Activated CD4-positive, alpha-beta T cell treated with anti-CD3 and anti-CD28 coated beads for 36 hours (primary cell): ENCODE results near the gene DPH7. TPM values are rescaled to one million over a fixed set of nuclear protein-coding genes. Genes with fewer than 3 reads are reported as not detected.
"Not testable (repeated sequence)": the region's sequence is repeated elsewhere in the genome, so short reads cannot be mapped to it uniquely, and the experiment has no call there.

Experiments used
- ATAC-seq: fragments of 200-7000 bp; cut with Tn5 transposase; one replicate; pipeline ENCODE4 v1.10.0; 2021; ENCODE audit warnings: mild to moderate bottlenecking, moderate library complexity
- CTCF ChIA-PET: fragments of 350-600 bp; sonication (Branson Sonifier 250); formaldehyde crosslinking; loops from one replicate; lab custom pipeline; 2021; ENCODE audit warnings: antibody characterized with exemption; lab: Charles Lee
- POLR2A ChIA-PET: fragments of 350-600 bp; sonication (Branson Sonifier 250); formaldehyde crosslinking; loops from one replicate; lab custom pipeline; 2021; ENCODE audit warnings: antibody characterized with exemption, inconsistent platforms; lab: Charles Lee
- DNase-seq: peaks from one replicate; pipeline ENCODE4 v3.0.0-alpha.2; 2020
- H3K27ac Mint-ChIP-seq: one replicate; pipeline ENCODE4 v1.8.0; 2021; ENCODE audit warnings: mixed read lengths
- H3K27me3 Mint-ChIP-seq: one replicate; pipeline ENCODE4 v1.8.0; 2021; ENCODE audit warnings: mixed read lengths
- H3K36me3 Mint-ChIP-seq: one replicate; pipeline ENCODE4 v1.8.0; 2021; ENCODE audit warnings: low read depth, mixed read lengths
- H3K4me1 Mint-ChIP-seq: one replicate; pipeline ENCODE4 v1.8.0; 2021; ENCODE audit warnings: mixed read lengths
- H3K4me3 Mint-ChIP-seq: one replicate; pipeline ENCODE4 v1.8.0; 2021; ENCODE audit warnings: mild to moderate bottlenecking, moderate library complexity, mixed read lengths
- H3K9me3 Mint-ChIP-seq: one replicate; pipeline ENCODE4 v1.8.0; 2021; ENCODE audit warnings: low read depth, mixed read lengths
- intact Hi-C, 2 experiments: fragments of 100-400 bp; cut with DNase I in 1 of 2; cut with micrococcal nuclease in 1 of 2; formaldehyde crosslinking; loops; one replicate each; pipeline versions ENCODE4 v1.14.2 to v1.15.1; 2022 to 2024; cut with DNase I, micrococcal nuclease
- total RNA-seq, 2 experiments: library from RNA; stranded (reverse); gene quantifications; one replicate each; pipeline ENCODE4 v1.2.3, GENCODE V29; 2021

Gene DPH7
- total RNA-seq, 2 experiments from 2014 or later = 23.5 to 29.1 TPM

GRCh38 chr9:137514691-137515337 lies 63.9 kb downstream of the DPH7 start:
- Mint-ChIP-seq H3K36me3 (no peaks in the 10 kb centered on the region), H3K27me3 (no peaks in the 10 kb centered on the region), H3K4me3 (no peak overlapping the region), H3K9me3 (no peaks in the 10 kb centered on the region), H3K27ac (no peak overlapping the region), H3K4me1 (no peaks in the 10 kb centered on the region)
- ATAC-seq = no peak
- no peak for DNase-seq
- intact Hi-C loops = no loop called here
- POLR2A ChIA-PET = no interaction called here
- CTCF ChIA-PET = no interaction called here

GRCh38 chr9:137513801-137514570 lies 64.7 kb downstream of the DPH7 start:
- H3K36me3 Mint-ChIP-seq, ATAC-seq, H3K4me1 Mint-ChIP-seq, DNase-seq, H3K4me3 Mint-ChIP-seq, H3K9me3 Mint-ChIP-seq, POLR2A ChIA-PET, CTCF ChIA-PET, H3K27me3 Mint-ChIP-seq, intact Hi-C loops, H3K27ac Mint-ChIP-seq: not testable (repeated sequence)

GRCh38 chr9:137513136-137513535 lies 65.6 kb downstream of the DPH7 start:
- H3K4me3 Mint-ChIP-seq, CTCF ChIA-PET, DNase-seq, H3K9me3 Mint-ChIP-seq, POLR2A ChIA-PET, intact Hi-C loops, H3K36me3 Mint-ChIP-seq, ATAC-seq, H3K27me3 Mint-ChIP-seq, H3K4me1 Mint-ChIP-seq, H3K27ac Mint-ChIP-seq: not testable (repeated sequence)

- CTCF ChIA-PET = no interaction called here
- no peak overlapping the region for H3K27ac Mint-ChIP-seq
- no peaks in the 10 kb centered on the region for H3K4me1 Mint-ChIP-seq
- intact Hi-C loops = no loop called here
- H3K4me3 Mint-ChIP-seq = no peak overlapping the region
- H3K9me3 Mint-ChIP-seq = no peaks in the 10 kb centered on the region
- no peaks in the 10 kb centered on the region for H3K27me3 Mint-ChIP-seq
- no peak for ATAC-seq
- no peaks in the 10 kb centered on the region for H3K36me3 Mint-ChIP-seq
- POLR2A ChIA-PET = no interaction called here
- DNase-seq = no peak
These were observed 66.8 kb downstream of the DPH7 start for GRCh38 chr9:137511758-137512463.

- not testable (repeated sequence) for H3K9me3 Mint-ChIP-seq
These were observed 67.6 kb downstream of the DPH7 start for GRCh38 chr9:137511126-137511525.

GRCh38 chr9:137509198-137509597 lies 69.5 kb downstream of the DPH7 start:
- H3K36me3 Mint-ChIP-seq = no peaks in the 10 kb centered on the region
- ChIA-PET CTCF (interaction anchor here (0.5 to 1.7 kb wide), 5 partner anchors 16 to 424 kb away, joined by 3 to 6 read pairs (median 5); no protein-coding TSS in a partner anchor), POLR2A (no interaction called here)
- H3K4me1 Mint-ChIP-seq = no peaks in the 10 kb centered on the region
- no peaks in the 10 kb centered on the region for H3K27me3 Mint-ChIP-seq
- no peak overlapping the region for H3K27ac Mint-ChIP-seq
- H3K9me3 Mint-ChIP-seq = no peaks in the 10 kb centered on the region
- DNase-seq = no peak
- no peak for ATAC-seq
- intact Hi-C loops = no loop called here
- no peak overlapping the region for H3K4me3 Mint-ChIP-seq

More at GRCh38 chr9:137511126-137511525, 67.6 kb downstream of the DPH7 start:
- H3K4me1 Mint-ChIP-seq, ATAC-seq, DNase-seq, H3K27me3 Mint-ChIP-seq, CTCF ChIA-PET, H3K4me3 Mint-ChIP-seq, intact Hi-C loops, H3K27ac Mint-ChIP-seq, H3K36me3 Mint-ChIP-seq, POLR2A ChIA-PET: not testable (repeated sequence)

- intact Hi-C loops = no loop called here
- Mint-ChIP-seq H3K9me3 (no peaks in the 10 kb centered on the region), H3K27me3 (no peaks in the 10 kb centered on the region), H3K4me3 (no peak overlapping the region), H3K4me1 (no peaks in the 10 kb centered on the region), H3K36me3 (no peaks in the 10 kb centered on the region), H3K27ac (no peak overlapping the region)
- POLR2A ChIA-PET = no interaction called here
- CTCF ChIA-PET = no interaction called here
- ATAC-seq = no peak
- no peak for DNase-seq
These were observed 72.0 kb downstream of the DPH7 start for GRCh38 chr9:137506702-137507171.

- H3K4me3 Mint-ChIP-seq = no peak overlapping the region
- ChIA-PET POLR2A (no interaction called here), CTCF (no interaction called here)
- H3K4me1 Mint-ChIP-seq = no peaks in the 10 kb centered on the region
- H3K27ac Mint-ChIP-seq = no peak overlapping the region
- ATAC-seq = no peak
- DNase-seq = no peak
- no peaks in the 10 kb centered on the region for H3K9me3 Mint-ChIP-seq
- no peaks in the 10 kb centered on the region for H3K27me3 Mint-ChIP-seq
- no peaks in the 10 kb centered on the region for H3K36me3 Mint-ChIP-seq
- intact Hi-C loops = no loop called here
These were observed 72.5 kb downstream of the DPH7 start for GRCh38 chr9:137506274-137506673.

GRCh38 chr9:137505421-137506140 lies 73.1 kb downstream of the DPH7 start:
- intact Hi-C loops = no loop called here
- no peaks in the 10 kb centered on the region for H3K4me1 Mint-ChIP-seq
- ATAC-seq (no peak), DNase-seq (no peak)
- H3K9me3 Mint-ChIP-seq = no peaks in the 10 kb centered on the region
- CTCF ChIA-PET = interaction anchor here (0.7 kb wide), 2 partner anchors 48 to 736 kb away, joined by 3 read pairs; no protein-coding TSS in a partner anchor
- H3K4me3 Mint-ChIP-seq = no peak overlapping the region
- H3K27ac Mint-ChIP-seq = no peak overlapping the region
- no peaks in the 10 kb centered on the region for H3K27me3 Mint-ChIP-seq
- no peaks in the 10 kb centered on the region for H3K36me3 Mint-ChIP-seq
- POLR2A ChIA-PET = no interaction called here
